Smooth muscle cell of the coronary artery (primary cell): ENCODE results near the gene DNMT3B. TPM values are rescaled to one million over a fixed set of nuclear protein-coding genes. Genes with fewer than 3 reads are reported as not detected.

Experiments used
- total RNA-seq: library from RNA; depleted of rRNA; stranded (reverse); fragments of >200 nt; gene quantifications from 2 replicates; pipeline ENCODE4 v1.2.3, GENCODE V29; 2014; ENCODE audit warnings: low replicate concordance

The DNMT3B gene
- total RNA-seq, result 2.0 and 2.3 TPM in 2 replicates

DNA sequence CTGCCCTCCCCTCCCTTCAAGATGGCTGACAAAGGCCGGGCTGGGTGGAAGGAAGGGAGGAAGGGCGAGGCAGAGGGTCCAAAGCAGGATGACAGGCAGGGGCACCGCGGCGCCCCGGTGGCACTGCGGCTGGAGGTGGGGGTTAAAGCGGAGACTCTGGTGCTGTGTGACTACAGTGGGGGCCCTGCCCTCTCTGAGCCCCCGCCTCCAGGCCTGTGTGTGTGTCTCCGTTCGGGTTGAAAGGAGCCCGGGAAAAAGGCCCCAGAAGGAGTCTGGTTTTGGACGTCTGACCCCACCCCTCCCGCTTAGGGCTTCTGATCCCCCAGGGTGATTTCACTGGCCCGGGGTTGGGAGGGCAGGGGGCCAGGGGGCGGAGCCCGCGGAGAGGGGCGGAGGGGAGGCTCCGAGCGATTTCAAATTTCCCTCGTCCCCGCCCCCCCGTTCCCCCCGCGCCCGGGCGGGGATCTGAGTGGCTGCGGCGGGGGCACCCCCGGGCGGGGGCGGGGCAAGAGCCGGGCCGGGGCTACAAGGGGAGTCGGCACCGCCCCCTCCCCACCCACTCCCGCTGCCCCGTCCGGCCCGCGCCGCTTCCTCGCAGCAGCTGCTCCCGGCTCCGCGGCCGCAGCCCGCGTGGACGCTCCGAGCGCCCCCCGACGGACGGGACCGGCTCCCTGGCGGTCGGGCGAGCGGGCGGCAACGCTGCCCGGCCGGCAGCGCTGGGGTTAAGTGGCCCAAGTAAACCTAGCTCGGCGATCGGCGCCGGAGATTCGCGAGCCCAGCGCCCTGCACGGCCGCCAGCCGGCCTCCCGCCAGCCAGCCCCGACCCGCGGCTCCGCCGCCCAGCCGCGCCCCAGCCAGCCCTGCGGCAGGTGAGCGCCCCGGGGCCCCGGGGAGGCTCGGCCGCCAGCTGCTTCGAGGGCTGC lies at the start of gene DNMT3B:
Gene DNMT3B, plus strand, starts transcription at position 555 of the 923 bp plus-strand sequence. CDS start 17,939 bp downstream, outside the sequence.

DNA sequence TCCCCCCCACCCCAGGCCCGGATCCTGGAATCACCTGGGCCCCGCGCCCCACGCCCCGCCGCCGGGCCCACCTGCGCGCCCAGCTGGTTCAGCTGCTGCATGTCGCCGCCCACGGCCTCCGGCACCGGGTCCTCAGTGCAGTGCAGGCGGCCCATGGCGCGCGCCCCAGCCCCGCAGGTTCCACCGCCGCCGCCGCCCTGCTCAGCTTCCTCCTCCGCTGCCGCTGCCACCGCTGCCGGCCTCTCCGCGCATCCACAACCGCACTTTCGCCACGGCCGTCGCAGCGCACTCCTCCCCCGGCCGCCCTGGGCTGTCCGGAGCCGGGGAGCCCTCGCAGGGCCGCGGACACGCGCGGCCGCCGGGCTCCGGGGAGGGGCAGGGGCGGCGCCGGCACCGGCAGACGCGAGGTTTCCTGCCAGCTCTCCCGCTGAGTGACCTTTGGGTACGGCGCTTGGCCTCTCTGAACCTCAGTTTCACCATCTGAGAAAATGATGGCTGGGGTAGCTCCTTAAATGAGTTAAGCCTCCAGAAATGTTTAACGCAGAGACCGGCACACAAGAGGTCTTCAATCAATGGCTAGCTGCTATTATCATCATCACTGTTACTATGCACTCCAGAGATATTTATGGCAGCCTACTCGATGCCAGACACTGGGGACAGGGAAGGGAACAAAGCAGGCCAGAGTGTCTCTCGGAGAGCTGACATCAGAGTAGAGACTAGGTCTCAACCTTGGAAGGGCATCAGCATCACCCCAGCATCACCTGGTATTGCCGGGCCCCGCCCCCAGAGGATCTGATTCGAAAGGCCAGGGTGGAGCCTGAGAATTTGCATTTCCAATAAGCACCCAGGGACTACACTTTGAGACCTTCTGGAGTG lies 18.7 kb upstream of the DNMT3B start, which contains the start of gene COMMD7:
Gene COMMD7, minus strand, starts transcription at position 231 of the 876 bp plus-strand sequence. Its CDS starts 76 bp downstream, at position 155.

Other genes with a start within 250 kb of the DNMT3B start
- 2.7 and 3.4 TPM in 2 replicates for gene NOL4L, start 177.1 kb upstream of the DNMT3B start, total RNA-seq
- not detected in 2 replicates for gene C20orf203, start 88.4 kb upstream of the DNMT3B start, total RNA-seq
- gene COMMD7, start 18.9 kb upstream of the DNMT3B start, total RNA-seq, result 9.4 and 25.1 TPM in 2 replicates
- 58.5 and 87.3 TPM in 2 replicates for gene MAPRE1, start 57.6 kb downstream of the DNMT3B start, total RNA-seq
- gene EFCAB8, start 96.5 kb downstream of the DNMT3B start, total RNA-seq, result under 0.01 TPM in 2 replicates
- gene SUN5, start 242.0 kb downstream of the DNMT3B start, total RNA-seq, result not detected in 2 replicates
- not detected in 2 replicates for gene BPIFB2, start 245.3 kb downstream of the DNMT3B start, total RNA-seq